ENCODE data around the gene PRKAR2B.

- TF ChIP-seq RFX5 (IDR thresholded peaks at IDR 0.05; ENCODE audit: low read depth, low read length) (no peak), CTCF (conservative IDR thresholded peaks at IDR 0.05; ENCODE audit: low read depth, low read length) (no peak), MAZ (IDR thresholded peaks at IDR 0.05; ENCODE audit: borderline replicate concordance, low read depth, low read length) (no peak)
Measured at GRCh38 chr7:107037717-107038603, 6.5 kb upstream of the PRKAR2B start.

Measured in IMR-90 (cell line).